ENCODE measurements around the gene ABCB10.

- TF ChIP-seq, protein P1, sequence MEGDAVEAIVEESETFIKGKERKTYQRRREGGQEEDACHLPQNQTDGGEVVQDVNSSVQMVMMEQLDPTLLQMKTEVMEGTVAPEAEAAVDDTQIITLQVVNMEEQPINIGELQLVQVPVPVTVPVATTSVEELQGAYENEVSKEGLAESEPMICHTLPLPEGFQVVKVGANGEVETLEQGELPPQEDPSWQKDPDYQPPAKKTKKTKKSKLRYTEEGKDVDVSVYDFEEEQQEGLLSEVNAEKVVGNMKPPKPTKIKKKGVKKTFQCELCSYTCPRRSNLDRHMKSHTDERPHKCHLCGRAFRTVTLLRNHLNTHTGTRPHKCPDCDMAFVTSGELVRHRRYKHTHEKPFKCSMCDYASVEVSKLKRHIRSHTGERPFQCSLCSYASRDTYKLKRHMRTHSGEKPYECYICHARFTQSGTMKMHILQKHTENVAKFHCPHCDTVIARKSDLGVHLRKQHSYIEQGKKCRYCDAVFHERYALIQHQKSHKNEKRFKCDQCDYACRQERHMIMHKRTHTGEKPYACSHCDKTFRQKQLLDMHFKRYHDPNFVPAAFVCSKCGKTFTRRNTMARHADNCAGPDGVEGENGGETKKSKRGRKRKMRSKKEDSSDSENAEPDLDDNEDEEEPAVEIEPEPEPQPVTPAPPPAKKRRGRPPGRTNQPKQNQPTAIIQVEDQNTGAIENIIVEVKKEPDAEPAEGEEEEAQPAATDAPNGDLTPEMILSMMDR (IDR thresholded peaks at IDR 0.05; ENCODE audit: insufficient read depth, low read depth, low read length): no peak
- no peak for TF ChIP-seq EZH2 (IDR thresholded peaks at IDR 0.05; ENCODE audit: insufficient read depth, low read length)
Observed at GRCh38 chr1:229557200-229557850, 1.2 kb downstream of the ABCB10 start.

All from astrocyte (in vitro differentiated cells and primary cell).